Activated CD4-positive, CD25-positive, alpha-beta regulatory T cell treated with anti-CD3 and anti-CD28 coated beads, Interleukin-2, amount 50 U/mL, for 72 hours (primary cell): ENCODE data around the gene NOLC1.
A peak's percentile ranks its signal among the peaks of the same experiment; 100 is the strongest.

Experiments used
- DNase-seq: peaks from one replicate; pipeline ENCODE4 v3.0.0; 2021

The NOLC1 gene

GRCh38 chr10:102122450-102122849, 29.7 kb upstream of the NOLC1 start:
- no peak for DNase-seq

- DNase-seq: no peak
Measured at GRCh38 chr10:102123223-102123622, 29.0 kb upstream of the NOLC1 start.

GRCh38 chr10:102131286-102132170, 20.7 kb upstream of the NOLC1 start:
- DNase-seq: no peak

GRCh38 chr10:102132193-102132562, 20.0 kb upstream of the NOLC1 start:
- no peak for DNase-seq

GRCh38 chr10:102132563-102133372, 19.4 kb upstream of the NOLC1 start, which contains the start of gene PPRC1:
TSS of gene PPRC1 (plus strand) at chr10:102133040. CDS start at chr10:102133069, 29 bp downstream.
- DNase-seq: peak; percentile 92

- peak; percentile 64 for DNase-seq
Measured at GRCh38 chr10:102133373-102134195, 18.6 kb upstream of the NOLC1 start.

GRCh38 chr10:102134416-102134815, 17.8 kb upstream of the NOLC1 start:
- DNase-seq: no peak

- no peak for DNase-seq
Measured at GRCh38 chr10:102135956-102136526, 16.1 kb upstream of the NOLC1 start.

- DNase-seq: no peak
Measured at GRCh38 chr10:102139281-102140110, 12.7 kb upstream of the NOLC1 start.

GRCh38 chr10:102140218-102140617, 12.0 kb upstream of the NOLC1 start:
- no peak for DNase-seq

- no peak for DNase-seq
Measured at GRCh38 chr10:102140913-102141540, 11.2 kb upstream of the NOLC1 start.

- DNase-seq: no peak
Measured at GRCh38 chr10:102141583-102142107, 10.5 kb upstream of the NOLC1 start.

GRCh38 chr10:102146971-102147428, 5.2 kb upstream of the NOLC1 start:
- no peak for DNase-seq

GRCh38 chr10:102147561-102147960, 4.6 kb upstream of the NOLC1 start:
- DNase-seq: no peak

- no peak for DNase-seq
Measured at GRCh38 chr10:102148275-102148674, 3.9 kb upstream of the NOLC1 start.

GRCh38 chr10:102150970-102151773, 1.0 kb upstream of the NOLC1 start:
- no peak for DNase-seq

GRCh38 chr10:102152545-102152890, 329 bp downstream of the NOLC1 start:
- no peak for DNase-seq

GRCh38 chr10:102153093-102153620, 968 bp downstream of the NOLC1 start:
- no peak for DNase-seq

- no peak for DNase-seq
Measured at GRCh38 chr10:102154466-102155116, 2.4 kb downstream of the NOLC1 start.
